Occipital lobe (tissue), 3 donors: ENCODE measurements around the gene SIGLEC14. TPM values are rescaled to one million over a fixed set of nuclear protein-coding genes. Genes with fewer than 3 reads are reported as not detected.

Experiments used
- DNase-seq: peaks from one replicate; lab custom pipeline; 2025; lab: John Stamatoyannopoulos, UW
- small RNA-seq: library from RNA; depleted of rRNA; stranded (forward); fragments of <200 nt; gene quantifications from one replicate; pipeline ENCODE3, GENCODE V24; 2014
- total RNA-seq: library from RNA; depleted of rRNA; stranded (reverse); fragments of >200 nt; gene quantifications from one replicate; pipeline ENCODE4 v1.2.3, GENCODE V29; 2014

SIGLEC14 gene
- total RNA-seq, 1 donor from 2014 or later = 0.16 TPM

DNA sequence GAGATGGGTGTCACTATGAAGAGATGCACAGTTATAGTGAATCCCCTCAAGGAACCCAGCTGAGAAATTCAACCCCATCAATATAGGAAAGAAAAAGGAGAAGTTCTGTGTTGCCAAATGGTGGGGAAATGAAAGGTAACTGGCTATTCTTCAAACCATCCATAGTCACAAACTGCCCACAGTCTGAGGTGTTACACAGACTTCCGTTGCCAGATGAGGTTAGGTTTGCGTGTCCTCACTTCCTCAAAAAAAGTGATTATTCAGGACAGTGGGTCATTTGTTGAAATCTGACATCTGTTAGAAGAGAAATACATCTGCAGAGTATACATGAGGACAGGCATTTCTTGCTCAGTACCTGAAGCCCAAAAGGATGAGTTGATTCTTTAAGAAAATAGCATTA is 25.4 kb downstream of the SIGLEC14 start:
- no peak for DNase-seq

DNA sequence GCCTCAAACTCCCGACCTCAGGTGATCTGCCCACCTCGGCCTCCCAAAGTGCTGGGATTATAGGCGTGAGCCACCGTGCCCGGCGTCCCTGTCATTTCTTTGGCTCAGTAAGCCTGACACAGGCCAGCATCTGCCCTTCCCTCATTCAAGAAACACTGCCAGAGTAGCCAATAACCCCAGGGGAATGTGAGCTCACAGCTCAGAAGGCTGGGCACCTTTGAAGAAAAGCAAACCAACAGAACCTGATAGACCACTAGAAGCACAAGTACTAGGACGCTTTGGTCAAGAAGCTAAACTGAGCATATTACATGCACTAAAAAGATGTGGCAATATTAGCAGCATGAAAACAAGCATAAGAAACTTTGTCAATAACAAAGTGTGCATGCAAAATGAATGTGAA is 30.6 kb downstream of the SIGLEC14 start:
- no peak for DNase-seq

DNA sequence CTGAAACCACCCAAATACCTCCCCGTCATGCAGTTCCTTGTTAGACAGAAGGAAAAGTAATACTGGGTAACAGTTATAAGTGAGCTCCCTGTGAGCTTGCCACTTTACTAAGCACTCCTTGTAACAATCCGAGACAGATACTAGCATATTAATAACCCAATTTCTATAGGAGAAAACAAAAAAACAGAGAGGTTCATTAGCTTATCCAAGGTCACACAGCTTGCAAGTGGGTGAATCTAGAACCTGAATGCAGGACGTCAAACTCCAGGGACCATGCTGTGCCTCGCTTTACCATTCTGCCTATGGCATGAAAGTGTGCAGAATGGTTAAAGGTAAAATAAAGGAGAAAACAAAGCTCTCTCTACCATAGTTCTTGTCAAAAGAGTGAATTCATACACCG is 31.8 kb downstream of the SIGLEC14 start:
- DNase-seq = no peak

DNA sequence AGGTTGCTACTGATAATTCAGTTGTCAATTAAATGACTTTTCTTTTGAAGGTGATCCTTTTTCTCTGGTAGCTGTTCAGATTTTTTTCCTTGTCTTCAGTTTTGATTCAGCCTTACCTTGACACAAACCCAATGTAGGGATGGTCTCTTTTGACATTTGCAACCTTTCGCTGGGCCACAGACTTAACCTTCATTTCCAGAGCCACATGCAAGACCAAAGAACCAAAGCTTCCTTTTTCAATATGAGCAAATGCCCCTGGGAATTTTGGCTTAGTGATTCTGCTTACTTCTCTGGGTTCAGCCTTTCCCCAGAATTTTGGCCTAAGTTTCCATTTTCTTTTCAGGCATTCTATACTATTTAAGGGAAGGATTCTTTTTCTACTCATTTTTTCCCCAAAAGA is 36.0 kb downstream of the SIGLEC14 start:
- DNase-seq = no peak

DNA sequence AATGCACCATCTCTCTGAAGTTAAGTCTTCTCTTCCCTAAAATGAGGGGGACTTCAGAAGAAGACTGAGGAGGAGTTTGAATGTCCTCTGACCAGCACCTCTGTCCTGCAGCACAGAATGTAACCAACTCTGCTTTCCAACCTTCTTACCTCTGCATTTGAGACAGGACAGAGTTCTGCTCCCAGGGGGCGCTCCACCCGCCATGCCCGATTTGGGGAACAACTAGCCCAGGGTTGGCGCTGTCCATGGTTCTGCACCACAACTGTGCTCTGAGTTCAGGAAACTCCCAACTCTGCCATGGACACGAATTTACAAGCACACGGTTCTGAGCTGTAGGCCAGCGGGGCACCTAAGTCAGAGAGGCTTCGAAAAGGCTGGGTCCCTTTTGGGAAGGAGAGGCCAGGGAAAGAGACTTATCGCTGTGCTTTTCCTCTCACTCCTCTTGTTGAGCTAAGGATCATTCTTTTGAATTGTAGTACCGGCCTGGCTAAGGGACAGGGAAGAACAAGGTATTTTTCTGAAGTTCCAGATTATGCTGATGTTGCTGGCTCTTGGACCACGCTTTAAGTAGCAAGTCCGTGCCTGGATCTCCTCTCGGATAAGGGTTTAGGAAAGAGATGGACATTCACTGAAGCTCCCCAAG is 38.6 kb downstream of the SIGLEC14 start:
- DNase-seq = no peak

DNA sequence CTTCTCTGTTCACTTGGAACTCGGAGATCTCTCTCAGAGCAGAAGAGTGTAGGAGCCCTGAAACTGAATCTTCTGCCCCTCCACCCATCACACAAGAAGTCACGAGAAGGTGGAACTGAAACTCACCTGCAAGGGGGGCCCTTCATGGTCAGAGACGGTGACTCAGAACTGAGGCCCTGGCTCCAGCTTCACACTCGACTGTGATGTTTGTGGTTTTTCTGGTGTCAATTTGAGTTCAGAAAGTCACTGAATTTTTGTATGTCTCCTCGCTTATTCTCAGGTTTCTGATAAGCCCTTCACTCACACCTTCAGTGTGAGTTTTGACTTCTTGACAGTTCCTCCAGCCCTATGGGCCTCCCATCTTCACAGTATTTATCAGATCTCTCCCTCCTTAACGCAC is 39.5 kb downstream of the SIGLEC14 start:
- DNase-seq = no peak

DNA sequence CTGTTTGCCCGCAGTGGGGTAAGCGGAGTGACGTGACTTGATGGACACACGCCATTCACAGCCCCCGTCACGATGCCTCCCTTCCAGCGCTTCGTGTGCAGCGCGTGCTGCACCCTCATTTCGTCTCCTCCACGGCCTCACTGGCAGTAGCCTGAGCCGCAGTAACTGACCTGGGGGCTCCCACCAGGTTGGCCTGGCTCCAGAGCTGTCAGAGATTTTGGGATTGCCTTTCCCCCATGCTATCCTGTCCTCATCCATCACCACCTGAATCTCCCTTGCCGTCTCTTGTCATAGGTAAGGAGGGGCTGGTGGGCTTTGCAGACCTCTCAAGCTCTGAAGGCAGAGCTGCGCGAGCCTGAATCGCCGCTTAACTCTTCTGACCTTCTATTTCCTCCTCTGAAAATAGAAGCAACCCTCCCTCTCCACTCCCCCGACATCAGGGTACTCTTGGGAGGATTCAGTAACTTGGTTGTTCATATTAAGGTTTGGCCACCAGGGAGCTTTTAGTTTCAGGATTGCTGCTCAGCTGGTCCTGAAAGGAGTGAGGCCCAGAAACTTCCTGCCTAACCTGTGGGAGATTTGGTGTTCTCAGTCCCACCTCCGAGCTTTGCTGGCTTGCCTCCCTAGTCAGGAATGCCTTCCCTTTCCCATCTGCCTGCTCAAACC is 44.3 kb downstream of the SIGLEC14 start:
- no peak for DNase-seq

DNA sequence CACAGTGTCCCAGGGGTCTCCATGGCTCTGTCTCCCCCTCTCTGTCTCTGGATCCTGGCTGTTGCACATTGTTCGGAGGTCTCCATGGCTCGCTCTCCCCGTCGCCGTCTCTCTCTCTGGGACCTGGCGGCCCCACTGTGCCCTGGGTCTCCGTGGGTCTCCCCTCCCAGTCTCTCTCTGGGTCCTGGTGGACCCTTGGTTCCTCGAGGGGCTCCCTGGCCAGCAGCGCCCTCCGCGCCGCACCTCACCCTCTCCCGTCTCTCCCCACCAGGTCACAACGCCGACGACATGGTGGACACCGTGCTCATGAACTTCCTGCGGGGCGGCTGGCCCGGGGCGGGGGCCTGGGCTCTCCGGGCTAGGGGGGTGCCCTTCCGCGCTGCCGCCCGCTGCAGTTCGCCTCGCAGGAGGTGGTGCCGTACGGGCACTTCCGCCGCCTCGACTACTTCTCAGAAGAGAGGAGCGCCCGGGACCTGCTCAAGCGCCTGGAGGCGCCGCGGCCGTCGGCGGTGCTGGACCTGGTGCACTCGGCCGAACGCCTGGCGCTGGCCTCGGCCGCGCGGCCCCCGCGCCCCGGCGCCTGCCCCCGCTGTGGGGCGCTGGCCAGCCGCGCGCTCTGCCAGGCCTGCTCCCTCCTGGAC is 45.6 kb downstream of the SIGLEC14 start:
- DNase-seq = no peak

DNA sequence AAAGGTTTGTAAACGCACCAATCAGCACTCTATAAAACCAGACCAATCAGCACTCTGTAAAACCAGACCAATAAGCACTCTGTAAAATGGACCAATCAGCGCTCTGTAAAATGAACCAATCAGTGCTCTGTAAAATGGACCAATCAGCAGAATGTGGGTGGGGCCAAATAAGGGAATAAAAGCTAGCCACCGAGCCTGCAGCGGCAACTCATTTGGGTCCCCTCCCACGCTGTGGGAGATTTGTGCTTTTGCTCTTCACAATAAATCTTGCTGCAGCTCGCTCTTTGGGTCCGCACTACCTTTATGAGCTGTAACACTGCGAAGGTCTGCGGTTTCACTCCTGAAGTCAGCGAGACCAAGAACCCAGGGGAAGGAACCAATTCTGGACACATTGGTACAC is 47.5 kb downstream of the SIGLEC14 start:
- DNase-seq = no peak

DNA sequence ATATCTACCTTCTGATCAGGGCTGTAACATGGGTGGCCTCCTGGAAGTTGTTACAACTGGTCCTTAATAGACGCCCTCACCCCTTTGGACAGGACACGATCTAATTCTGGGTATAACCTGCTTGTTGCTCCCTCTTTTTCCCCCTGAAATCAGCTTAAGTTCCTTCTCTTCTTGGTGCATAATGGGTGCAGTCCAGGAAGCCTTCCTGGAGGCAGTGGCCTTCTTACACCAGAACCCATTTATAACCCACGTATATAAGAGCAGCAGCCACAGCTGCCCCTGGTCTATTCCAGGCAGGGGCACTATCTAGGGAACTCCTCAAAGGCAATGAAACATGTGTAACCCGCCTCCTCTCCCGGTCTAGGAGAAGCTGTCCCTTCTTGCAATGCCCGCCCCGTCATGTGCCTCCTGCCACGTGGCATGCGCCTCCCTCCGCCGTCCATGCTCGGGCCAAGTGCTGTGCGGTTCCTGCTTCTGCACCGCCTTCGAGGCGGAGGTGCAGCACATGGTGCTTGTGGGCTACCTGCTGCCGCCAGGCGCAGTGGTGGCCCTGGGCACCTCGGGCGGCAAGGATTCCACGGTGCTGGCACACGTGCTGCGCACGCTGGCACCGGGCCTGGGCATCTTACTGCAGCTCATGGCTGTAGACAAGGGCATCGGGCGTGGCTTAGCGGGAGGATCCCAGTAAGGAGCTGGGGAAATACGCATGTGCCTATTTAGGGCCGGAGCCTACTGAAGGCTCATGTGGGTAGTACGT is 48.3 kb downstream of the SIGLEC14 start:
- no peak for DNase-seq

DNA sequence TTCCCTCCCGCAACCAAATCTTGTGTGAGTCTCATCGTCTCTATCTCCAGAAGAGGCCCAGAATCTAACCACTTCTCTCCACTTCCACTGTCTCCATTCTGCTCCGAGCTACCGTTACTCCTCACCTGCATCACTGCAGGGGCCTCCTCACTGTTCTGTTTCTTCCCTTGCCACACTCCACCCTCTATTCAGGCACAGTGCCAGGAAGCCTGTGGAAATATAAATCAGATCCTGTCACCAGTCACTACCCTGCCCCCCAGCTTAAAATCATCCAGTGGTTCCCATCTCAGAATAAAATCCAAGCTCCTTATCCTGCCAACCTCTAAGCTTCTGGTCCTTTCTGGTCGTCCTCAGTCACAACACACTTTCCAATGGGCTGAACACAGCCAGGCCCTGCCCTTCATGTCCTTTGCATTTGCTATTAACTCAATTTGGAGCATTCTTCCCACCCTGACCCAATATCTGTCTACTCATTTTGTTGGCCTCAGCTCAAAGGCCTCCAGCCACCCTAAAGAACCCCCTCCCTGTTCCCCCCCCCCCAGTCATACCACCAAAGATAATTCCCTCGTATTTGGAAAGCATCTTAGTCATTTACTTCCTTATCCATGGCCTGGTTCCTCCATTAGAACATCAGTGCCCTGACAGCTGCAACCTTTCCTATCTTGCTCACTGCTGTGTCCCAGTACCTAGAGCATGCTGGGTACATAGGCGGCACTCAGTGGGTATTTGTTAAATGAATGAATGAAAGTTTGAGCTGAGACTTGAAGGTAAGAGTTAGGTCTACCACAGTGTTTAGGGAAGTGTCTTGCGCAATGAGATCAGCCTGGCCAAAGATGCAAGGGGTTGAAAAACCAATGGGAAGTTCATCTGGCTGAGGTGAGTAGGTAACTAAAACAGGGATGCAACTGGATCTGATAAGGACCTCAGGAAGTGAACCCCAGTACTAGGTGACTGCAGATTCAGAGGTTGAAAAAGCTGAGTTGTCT is 51.1 kb downstream of the SIGLEC14 start:
- no peak for DNase-seq

DNA sequence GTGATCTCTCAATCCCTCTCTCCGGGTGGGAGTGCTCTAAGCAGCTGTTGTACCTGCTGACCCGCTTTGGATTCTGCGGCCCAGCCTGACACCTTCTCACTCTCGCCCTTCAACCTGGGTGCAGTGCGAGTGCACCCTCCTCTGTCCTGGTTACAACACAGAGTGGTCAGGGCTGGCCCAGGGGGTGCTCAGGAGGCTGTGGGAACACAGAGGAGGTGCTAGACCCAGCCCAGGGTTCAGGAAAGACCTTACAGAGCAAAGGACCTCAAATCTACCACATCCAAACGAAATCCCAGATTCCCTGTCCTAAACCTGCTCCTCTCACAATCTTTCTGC is 51.9 kb downstream of the SIGLEC14 start:
- no peak for DNase-seq

DNA sequence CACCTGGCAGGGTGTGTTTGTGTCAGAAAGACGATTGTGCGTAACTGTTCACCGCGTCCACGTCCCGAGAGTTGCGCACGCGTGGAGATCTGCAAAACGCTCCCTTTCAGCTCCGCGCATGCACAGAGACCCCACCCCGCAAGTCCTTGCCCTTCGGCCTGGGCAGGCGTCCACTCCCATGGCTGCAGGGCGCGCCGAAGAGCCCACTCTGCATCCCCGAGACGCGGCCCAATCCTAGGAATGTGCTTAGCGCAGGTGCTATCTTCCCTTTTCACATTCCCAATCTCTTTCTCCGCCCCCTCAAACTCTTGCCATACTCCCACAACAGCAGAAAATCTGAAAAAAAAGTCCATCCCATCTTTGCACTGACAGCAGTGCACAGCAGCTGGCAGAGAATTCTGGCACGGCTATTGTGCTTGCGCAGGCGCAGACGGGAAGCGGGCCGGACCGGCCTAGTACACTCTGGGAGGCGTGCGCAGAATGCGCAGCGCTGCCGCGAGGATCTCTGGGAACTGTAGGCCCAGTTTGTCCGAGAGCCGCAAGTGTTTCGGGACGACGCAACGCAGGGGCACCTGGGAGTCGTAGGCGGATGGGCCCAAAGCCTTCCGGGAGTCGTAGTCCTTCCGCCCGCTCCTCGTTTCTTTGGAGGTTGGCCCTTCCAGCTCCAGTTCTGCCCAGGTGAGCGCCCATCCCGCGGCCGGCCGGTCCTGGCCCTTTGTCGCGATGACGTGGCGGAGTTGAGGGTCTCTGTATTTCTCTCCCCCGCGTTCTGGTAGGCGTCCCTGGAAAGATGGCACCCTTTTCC is 52.5 kb downstream of the SIGLEC14 start:
- peak; percentile 97 for DNase-seq

DNA sequence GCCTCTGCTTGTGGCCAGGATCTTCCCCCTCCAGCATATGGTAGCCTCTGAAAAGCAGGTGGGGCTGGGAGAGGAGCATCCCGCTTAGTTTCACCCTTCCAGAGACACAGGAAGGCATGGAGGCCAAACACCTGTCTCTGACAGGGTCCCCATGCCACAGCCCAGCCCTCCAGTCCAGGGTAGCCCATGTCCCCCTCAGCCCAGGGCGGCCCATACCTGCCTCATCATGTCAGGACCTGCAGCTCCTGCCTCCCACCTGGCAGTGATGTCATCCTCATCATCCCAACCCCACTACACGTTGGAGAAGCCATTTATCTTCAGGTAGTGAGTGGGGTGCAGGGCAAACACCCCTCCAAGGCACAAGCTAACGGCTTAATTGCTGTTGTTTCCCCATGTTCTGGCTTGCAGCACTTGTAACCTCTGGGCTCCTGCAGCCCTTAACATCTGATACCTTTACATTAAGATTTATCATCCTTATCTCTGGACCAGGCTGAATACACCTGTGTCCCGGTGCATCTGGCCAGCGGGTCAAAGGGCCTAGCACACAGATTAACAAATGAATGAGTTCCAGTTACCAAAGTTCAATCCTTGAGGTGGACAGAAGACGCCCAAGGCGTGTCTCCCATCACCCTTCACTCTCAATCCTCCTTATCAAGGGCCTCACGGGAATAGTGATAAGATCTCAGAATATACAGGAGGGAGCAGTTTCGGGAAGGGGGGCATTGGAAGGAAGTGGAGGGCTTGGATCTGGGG is 53.3 kb downstream of the SIGLEC14 start:
- no peak for DNase-seq

Small RNA genes within 50 kb of the gene (small RNA-seq; reads per million reads assigned to genes)
- not detected for gene AC018755.2
- not detected for gene MIR125A
- gene MIR99B = 7.7 reads per million, percentile 91 among the genes with 10 or more reads in this experiment
- not detected for gene MIRLET7E

Other genes with a start within 250 kb of the SIGLEC14 start
- 1.6 TPM for gene SIGLEC10, start 229.2 kb downstream of the SIGLEC14 start, total RNA-seq
- gene SIGLEC8, start 188.4 kb downstream of the SIGLEC14 start, total RNA-seq = 2.0 TPM
- gene CEACAM18, start 168.3 kb downstream of the SIGLEC14 start, total RNA-seq = not detected
- gene SIGLEC12, start 145.0 kb downstream of the SIGLEC14 start, total RNA-seq = not detected
- not detected for gene SIGLEC6, start 115.2 kb downstream of the SIGLEC14 start, total RNA-seq
- 8.7 TPM for gene ZNF175, start 75.5 kb downstream of the SIGLEC14 start, total RNA-seq
- not detected for gene SIGLEC5, start 16.4 kb downstream of the SIGLEC14 start, total RNA-seq
- gene SPACA6, start 46.5 kb upstream of the SIGLEC14 start, total RNA-seq = 3.9 TPM
- gene HAS1, start 77.2 kb upstream of the SIGLEC14 start, total RNA-seq = 2.3 TPM
- 6.7 TPM for gene FPR1, start 105.1 kb upstream of the SIGLEC14 start, total RNA-seq
- 0.62 TPM for gene FPR2, start 114.4 kb upstream of the SIGLEC14 start, total RNA-seq
- 0.31 TPM for gene FPR3, start 148.3 kb upstream of the SIGLEC14 start, total RNA-seq
- 66.6 TPM for gene ZNF577, start 241.1 kb upstream of the SIGLEC14 start, total RNA-seq